ENCODE measurements around the gene NOC2L. TPM values are rescaled to one million over a fixed set of nuclear protein-coding genes. Genes with fewer than 3 reads are reported as not detected.

Gene NOC2L
- total RNA-seq, 1 donor from 2014 or later, result 39.6 TPM

DNA sequence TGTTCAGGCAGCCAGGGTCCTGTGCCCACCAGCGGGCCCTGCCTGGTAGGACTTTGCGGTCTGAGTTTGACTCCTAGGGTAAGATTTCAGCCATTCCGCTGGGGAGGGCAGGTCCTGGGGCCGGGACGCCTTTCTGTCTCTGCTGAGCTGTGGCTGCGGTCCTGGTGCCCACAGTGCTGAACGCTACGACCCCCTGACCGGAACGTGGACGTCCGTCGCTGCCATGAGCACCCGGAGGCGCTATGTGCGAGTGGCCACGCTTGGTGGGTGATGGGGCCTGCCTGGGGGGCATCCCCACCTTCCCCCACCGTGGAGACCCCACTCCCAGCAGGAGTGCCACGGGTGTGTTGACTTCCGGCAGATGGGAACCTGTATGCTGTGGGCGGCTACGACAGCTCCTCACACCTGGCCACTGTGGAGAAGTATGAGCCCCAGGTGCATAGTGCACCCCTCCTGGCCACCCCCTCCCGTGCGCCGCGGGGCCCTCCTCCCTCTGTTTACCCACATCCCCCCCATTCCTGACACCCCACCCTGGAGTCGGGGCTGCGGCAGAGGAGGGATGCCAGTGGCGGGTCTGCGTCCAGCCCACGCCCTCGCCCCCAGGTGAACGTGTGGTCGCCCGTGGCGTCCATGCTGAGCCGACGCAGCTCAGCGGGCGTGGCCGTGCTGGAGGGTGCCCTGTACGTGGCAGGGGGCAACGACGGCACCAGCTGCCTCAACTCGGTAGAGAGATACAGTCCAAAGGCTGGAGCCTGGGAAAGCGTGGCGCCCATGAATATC, 4.9 kb upstream of the NOC2L start:
- H3K4me1 Mint-ChIP-seq, result no peaks in the 10 kb centered on the region
- TF ChIP-seq EZH2 (IDR thresholded peaks at IDR 0.05) (no peak), EZH2phosphoT487 (IDR thresholded peaks at IDR 0.05) (no peak)
- TF ChIP-seq, protein P1, sequence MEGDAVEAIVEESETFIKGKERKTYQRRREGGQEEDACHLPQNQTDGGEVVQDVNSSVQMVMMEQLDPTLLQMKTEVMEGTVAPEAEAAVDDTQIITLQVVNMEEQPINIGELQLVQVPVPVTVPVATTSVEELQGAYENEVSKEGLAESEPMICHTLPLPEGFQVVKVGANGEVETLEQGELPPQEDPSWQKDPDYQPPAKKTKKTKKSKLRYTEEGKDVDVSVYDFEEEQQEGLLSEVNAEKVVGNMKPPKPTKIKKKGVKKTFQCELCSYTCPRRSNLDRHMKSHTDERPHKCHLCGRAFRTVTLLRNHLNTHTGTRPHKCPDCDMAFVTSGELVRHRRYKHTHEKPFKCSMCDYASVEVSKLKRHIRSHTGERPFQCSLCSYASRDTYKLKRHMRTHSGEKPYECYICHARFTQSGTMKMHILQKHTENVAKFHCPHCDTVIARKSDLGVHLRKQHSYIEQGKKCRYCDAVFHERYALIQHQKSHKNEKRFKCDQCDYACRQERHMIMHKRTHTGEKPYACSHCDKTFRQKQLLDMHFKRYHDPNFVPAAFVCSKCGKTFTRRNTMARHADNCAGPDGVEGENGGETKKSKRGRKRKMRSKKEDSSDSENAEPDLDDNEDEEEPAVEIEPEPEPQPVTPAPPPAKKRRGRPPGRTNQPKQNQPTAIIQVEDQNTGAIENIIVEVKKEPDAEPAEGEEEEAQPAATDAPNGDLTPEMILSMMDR (IDR thresholded peaks at IDR 0.05), result no peak
- no peaks in the 10 kb centered on the region for H3K36me3 ChIP-seq

DNA sequence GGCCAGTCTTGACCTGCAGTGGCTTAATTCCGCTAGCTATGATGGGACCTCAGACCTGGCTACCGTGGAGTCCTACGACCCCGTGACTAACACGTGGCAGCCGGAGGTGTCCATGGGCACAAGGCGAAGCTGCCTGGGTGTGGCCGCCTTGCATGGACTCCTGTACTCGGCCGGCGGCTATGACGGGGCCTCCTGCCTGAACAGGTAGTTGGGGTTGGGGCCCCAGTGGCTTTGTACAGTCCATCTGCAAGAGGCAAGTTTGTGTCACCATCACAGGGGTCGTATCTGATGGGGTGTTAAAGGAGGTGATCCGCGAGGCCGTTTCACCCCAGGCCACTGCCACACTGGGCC, 4.2 kb upstream of the NOC2L start:
- H3K27me3 Mint-ChIP-seq (ENCODE audit: insufficient read depth, low read depth), result peaks cover 28% of the 10 kb centered on the region
- Histone ChIP-seq H3K79me2 (ENCODE audit: low read depth) (peaks cover 8% of the 10 kb centered on the region), H3K4me1 (peaks cover 7% of the 10 kb centered on the region), H4K20me1 (ENCODE audit: low read depth) (peaks cover 48% of the 10 kb centered on the region), H3K4me2 (no peak overlapping the region), H3K36me3 (no peaks in the 10 kb centered on the region), H3K9me3 (ENCODE audit: low read depth) (no peaks in the 10 kb centered on the region), H3K4me3 (no peak overlapping the region), H3K27ac (no peak overlapping the region), H3K9ac (no peak overlapping the region), H3F3A (ENCODE audit: low read depth) (peaks cover 4% of the 10 kb centered on the region), H2AFZ (replicated peaks) (no peak overlapping the region), H3K27me3 (peaks cover 66% of the 10 kb centered on the region)
- DNase-seq (ENCODE audit: low spot score), result no peak
- peaks cover 4% of the 10 kb centered on the region for H3K36me3 Mint-ChIP-seq
- H3K4me1 Mint-ChIP-seq, result peaks cover 3% of the 10 kb centered on the region
- no peak overlapping the region for H3K27ac Mint-ChIP-seq
- no peak overlapping the region for H3K4me3 Mint-ChIP-seq
- no peaks in the 10 kb centered on the region for H3K9me3 Mint-ChIP-seq
- TF ChIP-seq, protein P1 (IDR thresholded peaks at IDR 0.05), result no peak
- TF ChIP-seq EZH2phosphoT487 (IDR thresholded peaks at IDR 0.05) (no peak), EZH2 (IDR thresholded peaks at IDR 0.05) (no peak)

More for the DNA sequence above, 4.9 kb upstream of the NOC2L start:
- H3K4me3 Mint-ChIP-seq, result no peak overlapping the region
- Histone ChIP-seq H3F3A (ENCODE audit: low read depth) (peaks cover 5% of the 10 kb centered on the region), H3K9me3 (ENCODE audit: low read depth) (no peaks in the 10 kb centered on the region), H3K4me1 (peaks cover 5% of the 10 kb centered on the region), H3K27ac (no peak overlapping the region), H3K27me3 (peaks cover 72% of the 10 kb centered on the region), H3K4me2 (no peak overlapping the region), H4K20me1 (ENCODE audit: low read depth) (peaks cover 45% of the 10 kb centered on the region), H3K9ac (no peak overlapping the region), H2AFZ (replicated peaks) (no peak overlapping the region), H3K79me2 (ENCODE audit: low read depth) (peaks cover 1% of the 10 kb centered on the region), H3K4me3 (no peak overlapping the region)
- peaks cover 4% of the 10 kb centered on the region for H3K36me3 Mint-ChIP-seq
- no peaks in the 10 kb centered on the region for H3K9me3 Mint-ChIP-seq
- no peak for DNase-seq (ENCODE audit: low spot score)
- peaks cover 35% of the 10 kb centered on the region for H3K27me3 Mint-ChIP-seq (ENCODE audit: insufficient read depth, low read depth)
- H3K27ac Mint-ChIP-seq, result no peak overlapping the region

DNA sequence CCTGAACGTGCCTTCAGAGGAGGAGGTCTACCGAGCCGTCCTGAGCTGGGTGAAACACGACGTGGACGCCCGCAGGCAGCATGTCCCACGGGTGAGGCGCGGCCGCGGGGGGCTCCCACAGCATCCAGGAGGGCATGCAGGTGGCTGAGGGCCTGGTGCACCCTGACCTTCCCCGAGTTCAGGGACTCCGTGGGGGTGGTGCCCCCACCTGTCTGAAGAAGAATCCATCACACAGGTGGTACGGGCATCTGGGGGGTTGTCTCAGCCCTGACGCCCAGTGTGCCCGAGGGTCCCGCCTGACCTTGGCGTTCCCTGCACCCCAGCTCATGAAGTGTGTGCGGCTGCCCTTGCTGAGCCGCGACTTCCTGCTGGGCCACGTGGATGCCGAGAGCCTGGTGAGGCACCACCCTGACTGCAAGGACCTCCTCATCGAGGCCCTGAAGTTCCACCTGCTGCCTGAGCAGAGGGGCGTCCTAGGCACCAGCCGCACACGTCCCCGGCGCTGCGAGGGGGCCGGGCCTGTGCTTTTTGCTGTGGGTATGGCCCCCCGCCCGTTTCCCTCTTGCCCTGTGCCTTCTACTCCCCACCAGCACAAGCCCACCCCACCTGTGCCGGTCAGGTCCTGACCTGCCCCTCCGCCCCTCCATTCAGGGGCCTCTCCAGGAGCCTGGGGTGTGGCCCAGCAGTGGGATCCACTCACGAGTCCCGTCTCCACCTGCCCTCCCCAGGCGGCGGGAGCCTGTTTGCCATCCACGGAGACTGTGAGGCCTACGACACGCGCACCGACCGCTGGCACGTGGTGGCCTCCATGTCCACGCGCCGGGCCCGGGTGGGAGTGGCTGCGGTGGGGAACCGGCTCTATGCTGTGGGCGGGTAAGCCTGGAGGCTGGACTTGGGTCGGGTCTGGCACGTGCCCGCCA, 3.6 kb upstream of the NOC2L start:
- Mint-ChIP-seq H3K4me3 (peak overlapping the region; percentile 80), H3K9me3 (no peaks in the 10 kb centered on the region), H3K36me3 (peaks cover 5% of the 10 kb centered on the region), H3K27me3 (ENCODE audit: insufficient read depth, low read depth) (peaks cover 28% of the 10 kb centered on the region), H3K4me1 (peaks cover 5% of the 10 kb centered on the region), H3K27ac (no peak overlapping the region)
- H3K9me3 ChIP-seq (ENCODE audit: low read depth), result no peaks in the 10 kb centered on the region
- no peak overlapping the region for H3K4me3 ChIP-seq
- no peak overlapping the region for H2AFZ ChIP-seq (replicated peaks)
- H3K9ac ChIP-seq, result no peak overlapping the region
- H3K27ac ChIP-seq, result no peak overlapping the region
- H3K79me2 ChIP-seq (ENCODE audit: low read depth), result peaks cover 14% of the 10 kb centered on the region
- H4K20me1 ChIP-seq (ENCODE audit: low read depth), result peaks cover 45% of the 10 kb centered on the region
- no peak for DNase-seq (ENCODE audit: low spot score)
- TF ChIP-seq, protein P1 (IDR thresholded peaks at IDR 0.05), result no peak
- no peak for TF ChIP-seq EZH2 (IDR thresholded peaks at IDR 0.05)
- TF ChIP-seq EZH2phosphoT487 (IDR thresholded peaks at IDR 0.05), result no peak
- peaks cover 59% of the 10 kb centered on the region for H3K27me3 ChIP-seq
- no peaks in the 10 kb centered on the region for H3K36me3 ChIP-seq
- peaks cover 10% of the 10 kb centered on the region for H3K4me1 ChIP-seq
- no peak overlapping the region for H3K4me2 ChIP-seq
- H3F3A ChIP-seq (ENCODE audit: low read depth), result peaks cover 4% of the 10 kb centered on the region

Data from neural progenitor cell (in vitro differentiated cells).